HG02884 (cell line): Measurements from ENCODE around the gene CD300LF.

Source experiments
- ATAC-seq: cut with Tn5 transposase; IDR thresholded peaks from one replicate; pipeline ENCODE4 v1.9.1; 2021; ENCODE audit warnings: mild to moderate bottlenecking, moderate library complexity; ENCODE audit not compliant: unreplicated experiment

Gene CD300LF

DNA sequence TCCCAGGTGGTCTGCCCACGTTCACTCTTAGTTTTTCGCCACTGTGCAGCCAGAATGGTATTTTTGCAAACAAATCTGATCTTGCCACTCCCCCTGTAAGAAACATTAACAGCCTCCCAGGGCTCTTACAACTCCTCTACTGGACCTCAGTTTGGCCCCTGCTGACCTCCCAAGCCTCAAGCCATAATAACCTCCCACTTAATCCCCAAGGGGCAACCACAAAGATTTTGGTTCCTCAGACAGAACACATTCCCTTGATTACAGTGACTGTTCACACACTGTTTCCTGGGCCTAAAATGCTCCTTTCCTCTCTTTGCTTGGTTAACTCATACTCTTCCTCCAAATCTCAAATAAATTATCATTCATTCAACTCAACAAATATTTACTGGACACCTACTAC is 67.7 kb downstream of the CD300LF start:
- ATAC-seq: no peak

DNA sequence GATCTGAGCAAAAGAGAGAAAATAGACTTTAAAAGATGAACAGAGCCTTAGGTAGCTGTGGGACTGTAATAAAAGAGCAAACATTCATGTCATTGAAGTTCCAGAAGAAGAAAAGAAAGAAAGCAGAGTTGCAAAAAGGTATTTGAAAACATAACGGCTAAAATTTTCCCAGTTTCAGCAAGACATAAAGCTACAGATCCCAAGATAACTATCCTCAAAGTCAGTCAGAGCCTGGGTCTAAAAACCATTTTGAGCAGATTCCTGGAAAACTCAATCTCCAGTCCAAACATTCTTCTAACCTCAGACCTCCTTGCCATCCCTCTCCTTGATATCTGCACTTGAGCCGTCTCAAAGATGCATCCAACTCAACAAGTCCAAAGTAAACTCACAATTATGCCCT is 68.3 kb downstream of the CD300LF start:
- no peak for ATAC-seq
